CD4-positive, alpha-beta memory T cell (primary cell): Measurements from ENCODE around the gene KCNA2. TPM values are rescaled to one million over a fixed set of nuclear protein-coding genes. Genes with fewer than 3 reads are reported as not detected.

ENCODE experiments used
- CTCF ChIA-PET: fragments of 350-600 bp; sonication (Branson Sonifier 250); formaldehyde crosslinking; loops from one replicate; lab custom pipeline; 2021; ENCODE audit warnings: inconsistent platforms; ENCODE audit not compliant: partially characterized antibody; lab: Charles Lee
- POLR2A ChIA-PET: fragments of 350-600 bp; sonication (Branson Sonifier 250); formaldehyde crosslinking; loops from one replicate; lab custom pipeline; 2021; ENCODE audit not compliant: partially characterized antibody; lab: Charles Lee
- DNase-seq, 5 donors: peaks; one replicate each; pipeline versions ENCODE4 v3.0.0 to v3.0.0-alpha.2; 2020 to 2022; ENCODE audit warnings: mixed read lengths in 1 of 5
- H3K27ac ChIP-seq: one replicate; pipeline ENCODE4 v1.7.0; 2013; ENCODE audit warnings: low read depth, low read length
- H3K27me3 ChIP-seq: 2 replicates; pipeline ENCODE4 v1.7.0; 2013; ENCODE audit warnings: mild to moderate bottlenecking, low read length, moderate library complexity; ENCODE audit not compliant: insufficient read depth
- H3K36me3 ChIP-seq: 2 replicates; pipeline ENCODE4 v1.7.0; 2013; ENCODE audit warnings: mild to moderate bottlenecking, low read length, moderate library complexity; ENCODE audit not compliant: insufficient read depth
- H3K4me1 ChIP-seq: 2 replicates; pipeline ENCODE4 v1.7.0; 2013; ENCODE audit warnings: mild to moderate bottlenecking, low read length, moderate library complexity; ENCODE audit not compliant: insufficient read depth
- H3K4me3 ChIP-seq, 2 donors: one replicate each; pipeline ENCODE4 v1.7.0; 2013; ENCODE audit warnings: low read length in 2 of 2, mild to moderate bottlenecking in 1 of 2
- H3K9me3 ChIP-seq, 2 donors: one replicate each; pipeline ENCODE4 v1.7.0; 2013; ENCODE audit warnings: low read length in 2 of 2, control low read depth in 1 of 2; ENCODE audit not compliant: control insufficient read depth in 1 of 2
- H3K27ac Mint-ChIP-seq, 7 donors: one replicate each; pipeline ENCODE4 v1.8.0; 2020 to 2021; ENCODE audit warnings: mixed read lengths in 7 of 7, mild to moderate bottlenecking in 6 of 7, inconsistent platforms in 3 of 7, moderate library complexity in 3 of 7
- H3K27me3 Mint-ChIP-seq, 2 donors: one replicate each; pipeline ENCODE4 v1.8.0; 2020 to 2021; ENCODE audit warnings: mixed read lengths in 2 of 2
- H3K36me3 Mint-ChIP-seq, 2 donors: one replicate each; pipeline ENCODE4 v1.8.0; 2020 to 2021; ENCODE audit warnings: mixed read lengths in 2 of 2, inconsistent platforms in 1 of 2, mild to moderate bottlenecking in 1 of 2
- H3K4me1 Mint-ChIP-seq, 4 donors: one replicate each; pipeline ENCODE4 v1.8.0; 2020 to 2021; ENCODE audit warnings: mixed read lengths in 4 of 4, mild to moderate bottlenecking in 1 of 4
- H3K4me3 Mint-ChIP-seq, 8 donors: one replicate each; pipeline ENCODE4 v1.8.0; 2020 to 2021; ENCODE audit warnings: mixed read lengths in 8 of 8, mild to moderate bottlenecking in 7 of 8, moderate library complexity in 6 of 8, inconsistent platforms in 3 of 8
- H3K9me3 Mint-ChIP-seq, 8 donors: one replicate each; pipeline ENCODE4 v1.8.0; 2020 to 2021; ENCODE audit warnings: mixed read lengths in 8 of 8, mild to moderate bottlenecking in 5 of 8, inconsistent platforms in 3 of 8, moderate library complexity in 1 of 8
- intact Hi-C: fragments of 100-400 bp; cut with micrococcal nuclease; formaldehyde crosslinking; loops from one replicate; pipeline ENCODE4 v1.15.1; 2023
- polyA plus RNA-seq, 2 donors: library from polyadenylated mRNA; unstranded; fragments of 300-500 nt; fragmentation: Illumina TruSeq; gene quantifications; one replicate each; pipeline ENCODE4 v1.2.3, GENCODE V29; 2021
- total RNA-seq, 2 experiments: library from RNA; stranded (reverse); gene quantifications; one replicate each; pipeline ENCODE4 v1.2.3, GENCODE V29; 2021

Gene KCNA2
- total and polyA plus RNA-seq, 4 experiments from 2014 or later = 0.26 to 2.2 (median 1.1) TPM

GRCh38 chr1:110645211-110645610, 39.1 kb upstream of the KCNA2 start:
- H3K4me3 Mint-ChIP-seq = peak overlapping the region in 3 of 8 donors; percentile 7 to 55 (median 15)
- no peaks in the 10 kb centered on the region for H3K27me3 Mint-ChIP-seq
- H3K9me3 ChIP-seq = no peaks in the 10 kb centered on the region
- ChIA-PET CTCF (interaction anchor here (0.9 to 7.2 kb wide), 11 partner anchors 9 to 137 kb away, joined by 3 to 75 read pairs (median 4); partner anchors contain the start of gene KCNA3), POLR2A (interaction anchor here (0.5 to 27.3 kb wide), 7 partner anchors 10 to 1668 kb away, joined by 3 to 993 read pairs (median 4); partner anchors contain the start of gene KCNA3)
- H3K9me3 Mint-ChIP-seq = peaks cover 2 to 9% (median 5%) of the 10 kb centered on the region in 8 donors
- H3K4me1 Mint-ChIP-seq = peaks cover 11 to 50% (median 43%) of the 10 kb centered on the region in 4 donors
- H3K27ac Mint-ChIP-seq = peak overlapping the region in 6 of 7 donors; percentile 20 to 89 (median 34)
- no peak overlapping the region for H3K27ac ChIP-seq
- peaks cover 4 to 6% of the 10 kb centered on the region in 2 donors for H3K36me3 Mint-ChIP-seq
- H3K27me3 ChIP-seq = no peaks in the 10 kb centered on the region
- H3K4me1 ChIP-seq = peaks cover 99% of the 10 kb centered on the region
- no peak for DNase-seq
- H3K4me3 ChIP-seq = no peak overlapping the region
- H3K36me3 ChIP-seq = no peaks in the 10 kb centered on the region
- intact Hi-C loops = loop anchor here (10.0 kb wide), 1 partner anchor 230 kb away; the partner anchor contains the start of gene CD53

- H3K4me3 ChIP-seq = no peak overlapping the region
- H3K27me3 ChIP-seq = no peaks in the 10 kb centered on the region
- H3K27ac Mint-ChIP-seq = peak overlapping the region; percentile 80 to 90 (median 87)
- POLR2A ChIA-PET = interaction anchor here (1.0 to 27.3 kb wide), 3 partner anchors 9 to 25 kb away, joined by 3 to 993 read pairs (median 273); partner anchors contain the start of gene KCNA3
- peak overlapping the region in 6 of 8 donors; percentile 11 to 62 (median 47) for H3K4me3 Mint-ChIP-seq
- intact Hi-C loops = loop anchor here (10.0 kb wide), 1 partner anchor 231 kb away; the partner anchor contains the start of gene CD53
- peaks cover 6 to 12% of the 10 kb centered on the region in 2 donors for H3K36me3 Mint-ChIP-seq
- H3K4me1 ChIP-seq = peaks cover 99% of the 10 kb centered on the region
- CTCF ChIA-PET = interaction anchor here (0.9 to 7.2 kb wide), 5 partner anchors 8 to 24 kb away, joined by 3 to 75 read pairs (median 10); no protein-coding TSS in a partner anchor
- no peaks in the 10 kb centered on the region for H3K27me3 Mint-ChIP-seq
- no peaks in the 10 kb centered on the region for H3K36me3 ChIP-seq
- no peaks in the 10 kb centered on the region for H3K9me3 ChIP-seq
- H3K4me1 Mint-ChIP-seq = peaks cover 11 to 63% (median 55%) of the 10 kb centered on the region in 4 donors
- H3K9me3 Mint-ChIP-seq = peaks cover 2 to 16% (median 9%) of the 10 kb centered on the region in 8 donors
- no peak for DNase-seq
- H3K27ac ChIP-seq = no peak overlapping the region
These were observed 37.8 kb upstream of the KCNA2 start for GRCh38 chr1:110643879-110644472.

DNA sequence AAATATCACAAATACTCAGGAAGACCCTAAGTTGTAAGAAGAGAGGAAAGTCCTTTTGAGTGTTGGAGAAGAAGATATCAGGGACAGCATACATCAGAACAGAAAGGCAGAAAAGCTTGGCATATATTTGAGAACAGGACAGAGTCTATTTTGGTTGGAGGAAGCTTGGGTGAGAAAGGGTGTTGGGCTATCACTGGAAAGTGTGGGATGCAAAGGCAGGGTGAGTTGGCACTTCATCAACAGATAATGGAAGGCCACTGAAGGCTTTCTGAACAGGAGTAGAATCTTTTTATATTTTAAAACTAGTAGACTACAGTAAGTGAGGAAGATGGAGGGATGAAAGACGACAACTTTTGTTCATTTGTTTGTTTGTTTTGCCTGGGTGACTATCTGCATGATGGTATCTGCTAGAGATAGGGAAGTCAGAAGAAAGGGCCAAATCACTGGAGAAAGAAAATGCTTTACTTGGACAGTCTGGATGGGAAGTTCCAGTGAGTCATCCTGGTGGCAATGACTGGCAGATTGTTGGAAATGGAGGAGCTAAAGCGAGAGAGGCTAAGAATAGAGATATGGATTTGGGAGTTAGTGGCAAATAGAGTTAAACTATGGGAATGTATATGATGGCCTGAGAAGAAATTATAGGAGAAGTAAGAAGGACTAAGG, 33.7 kb upstream of the KCNA2 start:
- POLR2A ChIA-PET = interaction anchor here (3.9 to 27.3 kb wide), 3 partner anchors 9 to 29 kb away, joined by 32 to 993 read pairs (median 273); partner anchors contain the start of gene KCNA3
- DNase-seq = no peak
- no peaks in the 10 kb centered on the region for H3K27me3 Mint-ChIP-seq
- Histone ChIP-seq H3K4me1 (peaks cover 99% of the 10 kb centered on the region), H3K27ac (no peak overlapping the region), H3K4me3 (no peak overlapping the region), H3K27me3 (no peaks in the 10 kb centered on the region), H3K36me3 (no peaks in the 10 kb centered on the region), H3K9me3 (no peaks in the 10 kb centered on the region)
- H3K36me3 Mint-ChIP-seq = peaks cover 6 to 12% of the 10 kb centered on the region in 2 donors
- intact Hi-C loops = loop anchor here (10.0 kb wide), 2 partner anchors 235 to 325 kb away; partner anchors contain the start of genes CD53 and LRIF1
- CTCF ChIA-PET = interaction anchor here (7.4 to 12.6 kb wide), 2 partner anchors 7 to 31 kb away, joined by 75 to 179 read pairs; partner anchors contain the start of gene KCNA3
- peak overlapping the region in 6 of 8 donors; percentile 11 to 53 (median 36) for H3K4me3 Mint-ChIP-seq
- peak overlapping the region in 6 of 7 donors; percentile 66 to 94 (median 86) for H3K27ac Mint-ChIP-seq
- peaks cover 11 to 90% (median 81%) of the 10 kb centered on the region in 4 donors for H3K4me1 Mint-ChIP-seq
- H3K9me3 Mint-ChIP-seq = peaks cover 2 to 16% (median 9%) of the 10 kb centered on the region in 8 donors

- Mint-ChIP-seq H3K27me3 (no peaks in the 10 kb centered on the region), H3K9me3 (peaks cover 2 to 16% (median 9%) of the 10 kb centered on the region in 8 donors), H3K4me3 (peak overlapping the region in 4 of 8 donors; percentile 36 to 74 (median 42)), H3K27ac (peak overlapping the region in 6 of 7 donors; percentile 78 to 94 (median 89)), H3K36me3 (peaks cover 6 to 12% of the 10 kb centered on the region in 2 donors), H3K4me1 (peaks cover 11 to 96% (median 83%) of the 10 kb centered on the region in 4 donors)
- Histone ChIP-seq H3K36me3 (no peaks in the 10 kb centered on the region), H3K4me1 (peaks cover 99% of the 10 kb centered on the region), H3K4me3 (no peak overlapping the region), H3K9me3 (no peaks in the 10 kb centered on the region), H3K27ac (no peak overlapping the region), H3K27me3 (no peaks in the 10 kb centered on the region)
- ChIA-PET POLR2A (interaction anchor here (4.6 to 27.3 kb wide), 3 partner anchors 10 to 31 kb away, joined by 40 to 993 read pairs (median 273); partner anchors contain the start of gene KCNA3), CTCF (interaction anchor here (0.7 to 12.6 kb wide), 9 partner anchors 8 to 143 kb away, joined by 3 to 179 read pairs (median 3); partner anchors contain the start of gene KCNA3)
- intact Hi-C loops = loop anchor here (10.0 kb wide), 1 partner anchor 326 kb away; the partner anchor contains the start of gene LRIF1
- no peak for DNase-seq
These were observed 32.4 kb upstream of the KCNA2 start for GRCh38 chr1:110638556-110638955.

DNA sequence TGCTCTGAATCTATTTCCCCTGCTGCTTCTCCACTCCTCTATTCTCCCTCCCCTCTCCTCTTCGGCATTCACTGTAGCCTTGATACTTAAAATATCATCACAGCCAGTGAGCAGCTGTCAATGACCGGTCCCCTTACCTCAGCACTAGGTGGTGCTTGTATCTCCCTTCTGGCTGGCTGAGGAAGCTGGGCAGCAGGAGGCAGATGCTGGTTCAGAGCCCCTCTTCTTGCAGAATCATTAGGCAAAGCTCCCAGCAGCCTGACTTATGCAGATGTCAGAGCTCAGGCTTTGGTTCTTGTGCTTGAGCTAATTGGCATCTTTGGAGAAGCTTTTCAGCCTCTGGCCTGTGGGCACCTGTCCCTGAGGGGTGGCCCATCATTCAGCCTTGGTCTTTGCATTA, 31.9 kb upstream of the KCNA2 start:
- H3K27me3 Mint-ChIP-seq = no peaks in the 10 kb centered on the region
- peaks cover 11 to 96% (median 84%) of the 10 kb centered on the region in 4 donors for H3K4me1 Mint-ChIP-seq
- no peak for DNase-seq
- Histone ChIP-seq H3K4me3 (no peak overlapping the region), H3K27me3 (no peaks in the 10 kb centered on the region), H3K4me1 (peaks cover 99% of the 10 kb centered on the region), H3K9me3 (no peaks in the 10 kb centered on the region), H3K27ac (peak overlapping the region; percentile 4), H3K36me3 (no peaks in the 10 kb centered on the region)
- H3K27ac Mint-ChIP-seq = peak overlapping the region in 6 of 7 donors; percentile 78 to 94 (median 89)
- H3K36me3 Mint-ChIP-seq = peaks cover 6 to 12% of the 10 kb centered on the region in 2 donors
- H3K4me3 Mint-ChIP-seq = peak overlapping the region in 5 of 8 donors; percentile 10 to 74 (median 41)
- peaks cover 2 to 16% (median 9%) of the 10 kb centered on the region in 8 donors for H3K9me3 Mint-ChIP-seq
- POLR2A ChIA-PET = interaction anchor here (0.5 to 27.3 kb wide), 4 partner anchors 11 to 189 kb away, joined by 3 to 993 read pairs (median 156); partner anchors contain the start of gene KCNA3
- CTCF ChIA-PET = interaction anchor here (1.0 to 12.6 kb wide), 7 partner anchors 9 to 127 kb away, joined by 3 to 179 read pairs (median 3); partner anchors contain the start of gene KCNA3
- intact Hi-C loops = loop anchor here (10.0 kb wide), 1 partner anchor 327 kb away; the partner anchor contains the start of gene LRIF1

- Mint-ChIP-seq H3K9me3 (peaks cover 2 to 16% (median 8%) of the 10 kb centered on the region in 8 donors), H3K4me3 (peak overlapping the region in 6 of 8 donors; percentile 4 to 74 (median 38)), H3K27me3 (no peaks in the 10 kb centered on the region), H3K36me3 (peaks cover 6 to 12% of the 10 kb centered on the region in 2 donors), H3K27ac (peak overlapping the region in 6 of 7 donors; percentile 78 to 94 (median 89)), H3K4me1 (peaks cover 11 to 92% (median 79%) of the 10 kb centered on the region in 4 donors)
- H3K36me3 ChIP-seq = no peaks in the 10 kb centered on the region
- no peak for DNase-seq
- ChIA-PET CTCF (interaction anchor here (1.5 to 12.6 kb wide), 4 partner anchors 9 to 128 kb away, joined by 3 to 179 read pairs (median 54); partner anchors contain the start of gene KCNA3), POLR2A (interaction anchor here (0.6 to 27.3 kb wide), 4 partner anchors 11 to 298 kb away, joined by 3 to 993 read pairs (median 156); partner anchors contain the start of genes KCNA3 and RBM15)
- peak overlapping the region; percentile 34 for H3K27ac ChIP-seq
- intact Hi-C loops = loop anchor here (2.0 to 10.0 kb wide), 2 partner anchors 19 to 327 kb away; partner anchors contain the start of gene LRIF1
- no peaks in the 10 kb centered on the region for H3K27me3 ChIP-seq
- peaks cover 99% of the 10 kb centered on the region for H3K4me1 ChIP-seq
- H3K9me3 ChIP-seq = no peaks in the 10 kb centered on the region
- H3K4me3 ChIP-seq = no peak overlapping the region
These were observed 31.3 kb upstream of the KCNA2 start for GRCh38 chr1:110637475-110637874.
